CD4-positive, alpha-beta T cell (primary cell): ENCODE measurements around the gene TUFM. TPM values are rescaled to one million over a fixed set of nuclear protein-coding genes. Genes with fewer than 3 reads are reported as not detected.
"Not testable (repeated sequence)": the region's sequence is repeated elsewhere in the genome, so short reads cannot be mapped to it uniquely, and the experiment has no call there.

ENCODE experiments used
- ATAC-seq: fragments of 200-7000 bp; cut with Tn5 transposase; one replicate; pipeline ENCODE4 v1.10.0; 2022; ENCODE audit warnings: mild to moderate bottlenecking; ENCODE audit not compliant: poor library complexity
- CTCF ChIA-PET: fragments of 350-600 bp; sonication (Branson Sonifier 250); formaldehyde crosslinking; loops from one replicate; lab custom pipeline; 2021; ENCODE audit warnings: antibody characterized with exemption, inconsistent platforms; lab: Charles Lee
- POLR2A ChIA-PET: fragments of 350-600 bp; sonication (Branson Sonifier 250); formaldehyde crosslinking; loops from one replicate; lab custom pipeline; 2021; ENCODE audit warnings: antibody characterized with exemption, inconsistent platforms; lab: Charles Lee
- DNase-seq, 14 experiments: peaks; one replicate each; pipeline ENCODE4 v3.0.0-alpha.2; 2013 to 2020; ENCODE audit warnings: mixed read lengths in 2 of 14
- H3K27ac ChIP-seq, 2 donors: one replicate each; pipeline versions ENCODE4 v1.5.1 to v1.7.0; 2013; ENCODE audit warnings: low read length in 2 of 2, low read depth in 1 of 2, mild to moderate bottlenecking in 1 of 2
- H3K27me3 ChIP-seq, 2 experiments: 1 replicate in 1 of 2; 2 replicates in 1 of 2; pipeline versions ENCODE4 v1.6.1 to v1.7.0; 2013; ENCODE audit warnings: low read length in 2 of 2, control low read depth in 1 of 2, mild to moderate bottlenecking in 1 of 2, moderate library complexity in 1 of 2; ENCODE audit not compliant: insufficient read depth in 2 of 2, control insufficient read depth in 1 of 2
- H3K36me3 ChIP-seq: one replicate; pipeline ENCODE4 v1.6.1; 2013; ENCODE audit warnings: low read length, control low read depth; ENCODE audit not compliant: insufficient read depth
- H3K4me1 ChIP-seq: one replicate; pipeline ENCODE4 v1.6.1; 2013; ENCODE audit warnings: low read length, control low read depth; ENCODE audit not compliant: insufficient read depth
- H3K4me3 ChIP-seq: one replicate; pipeline ENCODE4 v1.5.1; 2013; ENCODE audit warnings: mild to moderate bottlenecking, low read length, moderate library complexity
- H3K9me3 ChIP-seq, 2 experiments: 1 replicate in 1 of 2; 2 replicates in 1 of 2; pipeline versions ENCODE4 v1.6.1 to v1.7.0; 2013; ENCODE audit warnings: low read length in 2 of 2, mild to moderate bottlenecking in 2 of 2, control low read depth in 1 of 2, moderate library complexity in 1 of 2; ENCODE audit not compliant: control insufficient read depth in 1 of 2, insufficient read depth in 1 of 2
- H3K27ac Mint-ChIP-seq: one replicate; pipeline ENCODE4 v1.8.0; 2020; ENCODE audit warnings: mixed read lengths
- H3K27me3 Mint-ChIP-seq: one replicate; pipeline ENCODE4 v1.8.0; 2021; ENCODE audit warnings: mixed read lengths
- H3K36me3 Mint-ChIP-seq: one replicate; pipeline ENCODE4 v1.8.0; 2021; ENCODE audit warnings: low read depth, mixed read lengths
- H3K4me1 Mint-ChIP-seq: one replicate; pipeline ENCODE4 v1.8.0; 2021; ENCODE audit warnings: low read depth, mixed read lengths
- H3K4me3 Mint-ChIP-seq: one replicate; pipeline ENCODE4 v1.8.0; 2020; ENCODE audit warnings: mild to moderate bottlenecking, mixed read lengths
- H3K9me3 Mint-ChIP-seq: one replicate; pipeline ENCODE4 v1.8.0; 2020; ENCODE audit warnings: mixed read lengths
- intact Hi-C, 2 experiments: fragments of 100-400 bp; cut with DNase I in 1 of 2; cut with micrococcal nuclease in 1 of 2; formaldehyde crosslinking; loops; one replicate each; pipeline versions ENCODE4 v1.15.1 to v1.9.0; 2023 to 2025; cut with DNase I, micrococcal nuclease
- total RNA-seq, 174 experiments: library from RNA in 2 of 174; stranded (reverse) in 2 of 174; gene quantifications; one replicate each; pipeline ENCODE4 v1.2.3 and lab custom pipeline; 2021 to 2026
- TF ChIP-seq, protein P1 (sequence below): fragments of 200-600 bp; IDR thresholded peaks from one replicate; pipeline ENCODE4 v1.8.0; 2022; ENCODE audit warnings: antibody characterized with exemption, mild to moderate bottlenecking

Gene TUFM
- total RNA-seq, 2 experiments from 2014 or later: 102 to 103 TPM

DNA sequence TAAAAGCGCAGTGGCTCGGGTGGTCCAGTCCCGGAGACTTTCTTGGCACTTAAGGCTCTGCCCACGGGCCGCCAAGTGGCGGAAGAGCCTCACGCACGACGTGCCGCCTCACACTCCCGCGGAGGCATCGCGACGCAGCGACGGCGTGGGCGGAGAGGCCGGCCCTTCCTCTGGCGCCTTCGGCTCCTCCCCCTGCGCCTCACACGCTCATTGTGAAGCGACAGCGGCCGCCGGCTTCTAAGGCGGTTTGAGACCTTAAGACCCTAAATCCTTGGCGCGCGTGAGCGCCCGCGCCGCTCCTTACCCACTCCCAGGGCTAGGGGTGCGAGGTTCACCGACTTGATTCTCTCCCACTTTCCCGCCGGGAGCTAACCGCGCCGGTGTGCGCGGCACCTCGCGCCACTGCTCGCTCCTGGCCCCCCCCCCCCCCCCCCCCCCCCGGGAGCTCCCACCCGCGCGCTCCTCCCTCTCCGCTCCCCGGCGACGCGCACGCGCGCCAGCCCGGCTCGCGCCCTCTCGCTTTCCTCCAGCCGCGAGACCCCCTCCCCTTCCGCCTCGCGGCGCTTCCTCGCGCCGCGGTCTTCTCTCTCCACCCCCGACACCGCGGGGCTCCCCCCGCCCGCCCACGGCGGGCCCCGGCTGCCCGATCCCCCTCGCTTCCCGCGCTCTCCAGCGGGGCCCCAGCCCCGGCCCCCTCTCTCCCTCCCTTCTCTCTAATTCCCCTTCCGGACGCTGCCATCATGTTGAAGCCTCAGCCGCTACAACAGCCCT lies 23.4 kb downstream of the TUFM start, which contains the start of gene ATXN2L:
TSS of gene ATXN2L (plus strand) at position 480 of the 771 bp plus-strand sequence. CDS start at position 741, 261 bp downstream.
- Mint-ChIP-seq H3K4me1 (peaks cover 45% of the 10 kb centered on the region), H3K27me3 (no peaks in the 10 kb centered on the region), H3K4me3 (peak within 1 kb of the TSS; percentile 100), H3K27ac (peak within 1 kb of the TSS; percentile 99), H3K36me3 (peaks cover 45% of the 10 kb centered on the region), H3K9me3 (no peaks in the 10 kb centered on the region)
- intact Hi-C loops: loop anchor here in 1 of 2 experiments (1.0 to 10.0 kb wide), 3 partner anchors 41 to 1172 kb away; partner anchors contain the start of genes HIRIP3, INO80E, RABEP2 and SH2B1
- DNase-seq (peak; percentile 87 to 98 (median 91)), ATAC-seq (peak; percentile 54)
- no peaks in the 10 kb centered on the region for H3K9me3 ChIP-seq
- CTCF ChIA-PET: interaction anchor here (2.4 kb wide), 1 partner anchor 24 kb away, joined by 6 read pairs; no protein-coding TSS in a partner anchor
- peak within 1 kb of the TSS; percentile 90 for H3K4me3 ChIP-seq
- H3K27me3 ChIP-seq: no peaks in the 10 kb centered on the region
- H3K27ac ChIP-seq: peak within 1 kb of the TSS; percentile 95 to 98
- POLR2A ChIA-PET: interaction anchor here (0.6 to 4.4 kb wide), 27 partner anchors 8 to 1243 kb away, joined by 3 to 85 read pairs (median 5); partner anchors contain the start of genes ALDOA, APOBR, NFATC2IP and RABEP2
- peaks cover 31% of the 10 kb centered on the region for H3K4me1 ChIP-seq
- peaks cover 31% of the 10 kb centered on the region for H3K36me3 ChIP-seq
- TF ChIP-seq, protein P1, sequence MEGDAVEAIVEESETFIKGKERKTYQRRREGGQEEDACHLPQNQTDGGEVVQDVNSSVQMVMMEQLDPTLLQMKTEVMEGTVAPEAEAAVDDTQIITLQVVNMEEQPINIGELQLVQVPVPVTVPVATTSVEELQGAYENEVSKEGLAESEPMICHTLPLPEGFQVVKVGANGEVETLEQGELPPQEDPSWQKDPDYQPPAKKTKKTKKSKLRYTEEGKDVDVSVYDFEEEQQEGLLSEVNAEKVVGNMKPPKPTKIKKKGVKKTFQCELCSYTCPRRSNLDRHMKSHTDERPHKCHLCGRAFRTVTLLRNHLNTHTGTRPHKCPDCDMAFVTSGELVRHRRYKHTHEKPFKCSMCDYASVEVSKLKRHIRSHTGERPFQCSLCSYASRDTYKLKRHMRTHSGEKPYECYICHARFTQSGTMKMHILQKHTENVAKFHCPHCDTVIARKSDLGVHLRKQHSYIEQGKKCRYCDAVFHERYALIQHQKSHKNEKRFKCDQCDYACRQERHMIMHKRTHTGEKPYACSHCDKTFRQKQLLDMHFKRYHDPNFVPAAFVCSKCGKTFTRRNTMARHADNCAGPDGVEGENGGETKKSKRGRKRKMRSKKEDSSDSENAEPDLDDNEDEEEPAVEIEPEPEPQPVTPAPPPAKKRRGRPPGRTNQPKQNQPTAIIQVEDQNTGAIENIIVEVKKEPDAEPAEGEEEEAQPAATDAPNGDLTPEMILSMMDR: no peak

DNA sequence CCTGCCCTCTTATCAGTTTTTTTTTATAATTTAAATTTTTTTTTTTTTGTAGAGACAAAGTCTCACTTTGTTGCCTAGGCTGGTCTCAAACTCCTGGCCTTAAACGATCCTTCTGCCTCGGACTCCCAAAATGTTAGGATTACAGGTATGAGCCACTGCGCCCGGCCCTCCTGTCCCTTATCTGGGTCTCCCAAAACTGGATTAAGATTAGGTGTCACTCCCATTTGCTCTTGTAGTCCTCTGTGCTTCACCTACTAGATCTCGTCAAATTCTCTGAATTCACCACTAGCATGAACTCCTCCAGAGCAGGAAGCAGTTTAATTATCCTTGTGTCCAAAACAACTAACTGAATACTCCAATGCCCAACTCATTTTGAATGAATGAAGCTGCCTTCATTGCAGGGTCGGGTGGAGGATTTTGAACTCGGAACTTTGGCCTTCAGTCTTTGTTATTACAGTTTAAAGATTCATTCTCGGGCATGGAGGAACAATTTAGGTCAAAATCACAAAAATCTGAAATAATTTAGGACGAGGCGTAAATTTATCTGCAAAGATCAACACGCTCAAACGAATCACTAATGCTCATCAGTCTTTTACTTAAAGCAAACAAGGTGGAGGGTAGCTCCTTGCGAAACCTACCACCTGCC lies 24.2 kb downstream of the TUFM start:
- intact Hi-C loops: loop anchor here in 1 of 2 experiments (10.0 kb wide), 1 partner anchor 1173 kb away; the partner anchor contains the start of genes HIRIP3 and INO80E
- H3K27me3 Mint-ChIP-seq: no peaks in the 10 kb centered on the region
- no peak for DNase-seq
- POLR2A ChIA-PET: interaction anchor here (0.6 to 4.4 kb wide), 27 partner anchors 7 to 1243 kb away, joined by 3 to 85 read pairs (median 5); partner anchors contain the start of genes ALDOA, APOBR, NFATC2IP and RABEP2
- H3K4me3 Mint-ChIP-seq: peak overlapping the region; percentile 84
- peak overlapping the region; percentile 93 to 95 for H3K27ac ChIP-seq
- no peaks in the 10 kb centered on the region for H3K9me3 ChIP-seq
- H3K36me3 Mint-ChIP-seq: peaks cover 38% of the 10 kb centered on the region
- CTCF ChIA-PET: interaction anchor here (2.4 kb wide), 1 partner anchor 25 kb away, joined by 6 read pairs; no protein-coding TSS in a partner anchor
- H3K4me1 Mint-ChIP-seq: peaks cover 42% of the 10 kb centered on the region
- peak overlapping the region; percentile 90 for H3K4me3 ChIP-seq
- no peaks in the 10 kb centered on the region for H3K9me3 Mint-ChIP-seq
- no peak for ATAC-seq
- H3K27me3 ChIP-seq: no peaks in the 10 kb centered on the region
- TF ChIP-seq, protein P1: no peak
- peak overlapping the region; percentile 99 for H3K27ac Mint-ChIP-seq
- H3K36me3 ChIP-seq: peaks cover 24% of the 10 kb centered on the region
- H3K4me1 ChIP-seq: peaks cover 31% of the 10 kb centered on the region

DNA sequence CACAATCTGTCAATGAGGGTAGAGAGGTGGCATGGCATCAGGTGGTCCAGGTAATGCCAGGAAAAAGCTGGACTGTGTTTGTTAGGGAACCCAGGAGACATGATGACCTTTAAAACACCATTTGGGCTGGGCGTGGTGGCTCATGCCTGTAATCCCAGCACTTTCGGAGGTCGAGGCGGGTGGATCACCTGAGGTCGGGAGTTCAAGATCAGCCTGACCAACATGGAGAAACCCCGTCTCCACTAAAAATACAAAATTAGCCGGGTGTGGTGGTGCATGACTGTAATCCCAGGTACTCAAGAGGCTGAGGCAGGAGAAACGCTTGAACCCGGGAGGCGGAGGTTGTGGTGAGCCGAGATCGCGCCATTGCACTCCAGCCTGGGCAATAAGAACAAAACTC lies 25.6 kb downstream of the TUFM start:
- H3K27me3 Mint-ChIP-seq, DNase-seq, H3K9me3 Mint-ChIP-seq, H3K27ac ChIP-seq, ATAC-seq, H3K36me3 ChIP-seq, H3K27me3 ChIP-seq, H3K9me3 ChIP-seq, H3K4me3 ChIP-seq: not testable (repeated sequence)
- H3K4me1 ChIP-seq: peaks cover 20% of the 10 kb centered on the region
- Mint-ChIP-seq H3K4me1 (peaks cover 30% of the 10 kb centered on the region), H3K36me3 (peaks cover 24% of the 10 kb centered on the region), H3K4me3 (peak overlapping the region; percentile 83), H3K27ac (peak overlapping the region; percentile 99)
- CTCF ChIA-PET: interaction anchor here (2.4 kb wide), 1 partner anchor 26 kb away, joined by 6 read pairs; no protein-coding TSS in a partner anchor
- intact Hi-C loops: loop anchor here in 1 of 2 experiments (10.0 kb wide), 1 partner anchor 1174 kb away; the partner anchor contains the start of genes HIRIP3 and INO80E
- POLR2A ChIA-PET: interaction anchor here (2.5 to 4.4 kb wide), 2 partner anchors 25 to 59 kb away, joined by 12 to 85 read pairs; partner anchors contain the start of gene TUFM
